ENCODE results near the gene TUBA4B.

DNA sequence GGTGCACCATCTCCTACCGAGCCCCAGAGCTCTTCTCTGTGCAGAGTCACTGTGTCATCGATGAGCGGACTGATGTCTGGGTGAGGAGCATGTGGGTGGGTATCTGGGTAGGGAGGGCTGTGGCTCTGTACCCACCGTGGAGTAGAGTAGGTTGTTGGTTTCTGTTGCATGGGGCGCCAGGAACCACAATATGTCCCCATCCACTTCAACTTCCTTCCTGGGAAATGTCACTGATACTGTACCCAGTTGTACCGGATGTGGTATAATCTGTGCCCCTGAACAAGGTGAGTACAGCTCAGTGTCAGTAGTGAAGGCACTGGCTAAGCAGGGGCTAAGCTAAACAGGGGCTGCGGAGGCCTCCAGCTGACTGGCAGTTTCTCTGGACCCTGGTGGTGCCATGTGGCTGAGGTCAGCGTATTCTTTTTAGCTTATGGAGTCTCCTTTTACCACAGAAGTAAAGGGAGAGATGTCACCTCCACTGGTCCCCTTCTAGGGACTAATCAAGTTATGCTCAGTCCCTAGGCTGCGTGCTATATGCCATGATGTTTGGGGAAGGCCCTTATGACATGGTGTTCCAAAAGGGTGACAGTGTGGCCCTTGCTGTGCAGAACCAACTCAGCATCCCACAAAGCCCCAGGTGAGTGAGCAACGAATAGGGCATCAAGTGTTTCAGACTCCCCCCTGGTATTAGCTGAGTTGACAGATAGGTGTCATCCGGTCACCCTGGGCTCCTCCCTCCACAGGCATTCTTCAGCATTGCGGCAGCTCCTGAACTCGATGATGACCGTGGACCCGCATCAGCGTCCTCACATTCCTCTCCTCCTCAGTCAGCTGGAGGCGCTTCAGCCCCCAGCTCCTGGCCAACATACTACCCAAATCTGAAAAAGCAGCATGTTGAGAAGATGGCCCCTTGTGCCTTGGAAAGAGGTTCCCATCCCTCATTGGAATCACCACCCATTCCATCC is 5.1 kb upstream of the TUBA4B start:
- TF ChIP-seq, protein P1, sequence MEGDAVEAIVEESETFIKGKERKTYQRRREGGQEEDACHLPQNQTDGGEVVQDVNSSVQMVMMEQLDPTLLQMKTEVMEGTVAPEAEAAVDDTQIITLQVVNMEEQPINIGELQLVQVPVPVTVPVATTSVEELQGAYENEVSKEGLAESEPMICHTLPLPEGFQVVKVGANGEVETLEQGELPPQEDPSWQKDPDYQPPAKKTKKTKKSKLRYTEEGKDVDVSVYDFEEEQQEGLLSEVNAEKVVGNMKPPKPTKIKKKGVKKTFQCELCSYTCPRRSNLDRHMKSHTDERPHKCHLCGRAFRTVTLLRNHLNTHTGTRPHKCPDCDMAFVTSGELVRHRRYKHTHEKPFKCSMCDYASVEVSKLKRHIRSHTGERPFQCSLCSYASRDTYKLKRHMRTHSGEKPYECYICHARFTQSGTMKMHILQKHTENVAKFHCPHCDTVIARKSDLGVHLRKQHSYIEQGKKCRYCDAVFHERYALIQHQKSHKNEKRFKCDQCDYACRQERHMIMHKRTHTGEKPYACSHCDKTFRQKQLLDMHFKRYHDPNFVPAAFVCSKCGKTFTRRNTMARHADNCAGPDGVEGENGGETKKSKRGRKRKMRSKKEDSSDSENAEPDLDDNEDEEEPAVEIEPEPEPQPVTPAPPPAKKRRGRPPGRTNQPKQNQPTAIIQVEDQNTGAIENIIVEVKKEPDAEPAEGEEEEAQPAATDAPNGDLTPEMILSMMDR (IDR thresholded peaks at IDR 0.05 in 4 of 5, conservative IDR thresholded peaks at IDR 0.05 in 1 of 5) = no peak
- TF ChIP-seq POLR2A (IDR thresholded peaks at IDR 0.05) = no peak
